Hematopoietic multipotent progenitor cell (in vitro differentiated cells): ENCODE data around the gene FGF10. TPM values are rescaled to one million over a fixed set of nuclear protein-coding genes. Genes with fewer than 3 reads are reported as not detected.

Experiments
- DNase-seq, 3 donors: peaks; one replicate each; pipeline ENCODE4 v3.0.0-alpha.2; 2011 to 2015; ENCODE audit warnings: low read depth in 2 of 3, low spot score in 2 of 3
- total RNA-seq: library from RNA; depleted of rRNA; stranded (reverse); fragments of >200 nt; gene quantifications from one replicate; pipeline ENCODE4 v1.2.3, GENCODE V29; 2012

Gene FGF10
- total RNA-seq, 1 donor, result not detected

GRCh38 chr5:44360919-44361318, 28.3 kb downstream of the FGF10 start:
- no peak for DNase-seq

- no peak for DNase-seq
These were observed 30.8 kb downstream of the FGF10 start for GRCh38 chr5:44358421-44358820.

- DNase-seq, result no peak
These were observed 33.0 kb downstream of the FGF10 start for GRCh38 chr5:44356231-44356630.

- no peak for DNase-seq
These were observed 43.3 kb downstream of the FGF10 start for GRCh38 chr5:44345871-44346270.

- peak in 1 of 3 donors; percentile 1 for DNase-seq
These were observed 52.5 kb downstream of the FGF10 start for GRCh38 chr5:44336708-44337107.

GRCh38 chr5:44334622-44335021, 54.6 kb downstream of the FGF10 start:
- no peak for DNase-seq

- peak in 2 of 3 donors; percentile 5 to 30 for DNase-seq
These were observed 56.8 kb downstream of the FGF10 start for GRCh38 chr5:44332285-44332971.

- DNase-seq, result no peak
These were observed 57.7 kb downstream of the FGF10 start for GRCh38 chr5:44331471-44332050.

GRCh38 chr5:44329716-44330115, 59.5 kb downstream of the FGF10 start:
- no peak for DNase-seq

- no peak for DNase-seq
These were observed 68.0 kb downstream of the FGF10 start for GRCh38 chr5:44321144-44321725.

- no peak for DNase-seq
These were observed 69.0 kb downstream of the FGF10 start for GRCh38 chr5:44320188-44320587.

GRCh38 chr5:44318883-44319282, 70.3 kb downstream of the FGF10 start:
- DNase-seq, result no peak

- DNase-seq, result no peak
These were observed 76.8 kb downstream of the FGF10 start for GRCh38 chr5:44312374-44312773.

GRCh38 chr5:44300551-44300950, 88.7 kb downstream of the FGF10 start:
- DNase-seq, result no peak

GRCh38 chr5:44299394-44299793, 89.8 kb downstream of the FGF10 start:
- DNase-seq, result no peak

- DNase-seq, result no peak
These were observed 94.7 kb downstream of the FGF10 start for GRCh38 chr5:44294516-44294915.

- DNase-seq, result no peak
These were observed 96.5 kb downstream of the FGF10 start for GRCh38 chr5:44292736-44293135.

GRCh38 chr5:44278469-44278868, 110.8 kb downstream of the FGF10 start:
- DNase-seq, result no peak

- no peak for DNase-seq
These were observed 113.3 kb downstream of the FGF10 start for GRCh38 chr5:44275908-44276307.

GRCh38 chr5:44275329-44275728, 113.9 kb downstream of the FGF10 start:
- DNase-seq, result no peak

- DNase-seq, result no peak
These were observed 121.3 kb downstream of the FGF10 start for GRCh38 chr5:44267909-44268308.

- no peak for DNase-seq
These were observed 122.2 kb downstream of the FGF10 start for GRCh38 chr5:44266882-44267576.
